GM18511 (cell line): ENCODE data around the gene C2orf15.
"Not testable (repeated sequence)": the region's sequence is repeated elsewhere in the genome, so short reads cannot be mapped to it uniquely, and the experiment has no call there.

ENCODE experiments used
- ATAC-seq: cut with Tn5 transposase; IDR thresholded peaks from one replicate; pipeline ENCODE4 v1.9.1; 2021; ENCODE audit warnings: mild to moderate bottlenecking, moderate library complexity; ENCODE audit not compliant: unreplicated experiment

C2orf15 gene

DNA sequence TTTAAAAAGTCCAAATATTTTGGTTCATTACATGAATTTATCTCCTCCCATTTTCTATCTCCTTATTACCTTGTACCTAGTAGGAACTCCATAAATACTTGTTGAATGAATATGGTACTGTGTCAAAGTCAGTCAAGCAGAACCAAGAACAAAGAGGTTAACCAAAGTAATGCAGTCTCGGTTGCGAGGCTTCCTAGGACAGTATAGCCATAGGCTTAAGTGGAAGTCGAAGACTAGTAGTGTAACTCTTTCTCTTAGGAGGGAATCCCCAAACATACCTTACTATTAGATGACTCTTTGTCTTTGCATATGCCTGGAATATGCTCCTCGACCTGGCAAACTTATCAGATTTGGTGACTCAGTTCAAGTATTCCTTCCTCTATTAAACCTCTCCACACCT, 18.1 kb downstream of the C2orf15 start:
- no peak for ATAC-seq

DNA sequence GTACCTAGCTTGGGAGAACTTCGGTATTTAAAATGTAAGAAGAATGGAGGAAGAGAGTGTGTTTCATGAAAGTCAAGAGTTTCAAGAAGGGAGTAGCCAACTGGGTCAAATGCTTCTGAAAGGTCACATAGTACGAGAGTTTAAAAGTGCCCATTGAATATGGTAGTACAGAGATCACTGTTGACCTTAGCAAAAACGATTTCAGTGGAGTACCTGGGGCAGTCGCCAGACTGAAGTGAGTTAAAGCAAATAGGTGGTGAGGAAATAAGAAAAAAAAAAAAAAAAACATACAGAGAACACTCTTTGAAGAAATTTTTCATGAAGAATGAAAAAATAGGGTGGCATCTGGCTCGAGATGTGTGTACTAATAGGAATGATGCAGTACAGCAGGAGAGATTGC, 24.7 kb downstream of the C2orf15 start:
- ATAC-seq = no peak

DNA sequence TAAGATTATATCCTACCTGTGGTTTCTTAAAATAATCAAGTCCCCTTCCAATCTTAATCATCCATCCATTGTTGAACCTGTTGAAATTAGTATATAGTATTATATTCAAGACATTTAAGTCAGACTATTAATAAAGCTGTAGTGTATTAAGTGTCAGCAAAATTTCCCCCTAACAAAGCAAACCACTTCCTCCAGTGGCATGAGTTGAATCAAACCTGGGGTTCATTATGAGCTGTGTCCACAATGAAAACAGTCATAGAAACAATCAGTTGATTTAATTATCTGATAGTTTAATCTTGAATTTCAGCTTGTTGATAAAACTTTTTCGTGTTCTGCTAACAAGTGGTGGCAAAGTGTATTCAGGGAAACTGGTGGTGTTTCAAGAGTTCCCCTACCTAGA, 28.0 kb downstream of the C2orf15 start:
- ATAC-seq = no peak

DNA sequence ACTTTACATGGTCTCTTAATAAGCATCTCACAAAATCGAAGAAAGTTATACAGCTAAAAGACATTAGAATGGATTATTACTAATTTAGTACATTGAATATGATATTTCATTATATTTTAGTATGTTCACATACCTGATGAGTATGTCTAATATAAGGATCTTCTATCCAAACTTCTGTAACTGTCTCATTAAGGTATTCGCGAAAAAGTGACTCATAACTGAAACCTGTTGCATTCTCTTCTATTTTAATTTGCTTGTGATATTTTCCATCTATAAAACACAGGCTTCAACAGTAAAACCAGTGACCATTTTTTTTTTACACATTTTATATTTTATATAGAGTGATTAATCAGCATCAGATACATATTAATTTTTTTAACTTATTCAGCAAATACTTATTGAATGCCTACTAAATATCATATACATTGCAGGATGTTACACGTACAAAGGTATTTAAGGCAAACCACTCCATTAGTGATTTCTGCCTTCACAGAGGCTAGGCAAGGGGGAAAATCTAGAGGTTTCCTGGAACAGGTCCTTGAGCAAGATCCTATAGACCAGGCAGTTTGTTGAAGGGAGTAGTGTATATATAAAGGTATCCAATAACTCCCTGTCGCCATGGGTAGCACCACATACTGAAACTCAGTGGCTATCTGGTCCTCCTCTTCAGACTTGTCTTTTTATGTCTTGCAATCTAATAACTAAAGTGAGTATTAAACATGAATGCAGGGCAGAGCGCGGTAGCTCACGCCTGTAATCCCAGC, 30.1 kb downstream of the C2orf15 start:
- ATAC-seq = no peak

DNA sequence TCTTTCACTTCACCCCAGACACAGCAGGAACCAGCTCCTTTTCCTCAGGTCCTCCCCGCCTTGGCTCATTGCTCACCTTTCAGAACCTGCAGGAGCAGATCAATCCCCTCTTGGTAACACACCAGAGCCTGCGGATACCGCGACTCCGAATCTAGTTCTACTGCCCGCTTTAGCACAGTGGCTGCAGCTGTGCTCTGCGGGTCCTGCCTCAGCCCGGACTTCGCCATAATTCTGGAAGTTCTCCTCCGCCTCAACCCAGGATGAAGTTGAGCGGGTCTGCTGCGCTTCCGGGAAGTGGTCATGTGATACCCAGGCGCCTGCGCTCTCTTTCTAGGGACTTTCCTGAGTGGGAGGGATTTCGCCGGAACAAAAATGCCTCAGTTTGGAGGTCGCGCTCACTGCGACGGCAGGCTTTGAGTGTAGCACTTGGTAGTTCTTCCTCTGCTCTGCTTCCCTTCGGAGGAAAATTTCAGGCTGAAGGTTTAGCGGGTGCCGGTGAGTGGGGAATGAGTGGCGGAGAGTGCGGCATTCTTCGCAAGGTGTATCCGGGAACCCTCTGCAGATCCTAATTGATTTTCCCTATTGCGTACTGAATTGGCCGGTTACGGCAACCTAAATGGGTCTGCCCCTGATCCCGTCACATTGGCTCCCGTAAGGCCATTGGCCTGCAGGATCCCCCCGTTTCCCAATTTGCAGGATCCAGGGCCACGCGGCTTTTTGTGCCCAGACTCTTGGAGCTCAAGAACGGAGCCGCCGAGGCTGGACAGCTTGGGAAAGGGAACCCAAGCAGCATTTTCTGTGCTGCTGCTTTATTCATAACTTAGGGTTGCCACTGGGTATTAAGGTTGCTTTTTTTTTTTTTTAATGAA, 39.5 kb downstream of the C2orf15 start, which contains the start of the genes MITD1 and MRPL30:
Gene MITD1 (minus strand): TSS at position 304 of the 869 bp plus-strand sequence. CDS start 77 bp downstream, at position 227.
Gene MRPL30 (plus strand): TSS at position 430 of the 869 bp plus-strand sequence. CDS start 5,020 bp downstream, outside the sequence.
- ATAC-seq = peak; percentile 96

DNA sequence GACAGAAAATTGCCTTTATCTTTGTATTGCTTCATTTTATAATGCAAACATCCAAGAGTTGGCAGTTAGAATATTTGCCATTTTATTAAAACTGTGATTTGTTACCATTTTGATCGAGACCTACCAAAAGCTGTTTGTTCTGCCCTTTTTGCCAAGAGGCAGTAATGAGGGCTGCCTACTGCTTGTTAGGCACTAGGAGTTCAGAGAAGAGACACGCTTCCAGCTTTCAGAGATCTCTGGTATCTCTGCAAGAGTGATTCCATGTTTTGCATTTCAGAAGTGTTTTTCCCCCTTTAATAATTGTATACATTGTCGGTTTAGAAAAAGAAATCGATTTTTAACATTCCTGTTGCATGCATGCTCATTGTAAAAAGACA, 40.1 kb downstream of the C2orf15 start:
- ATAC-seq = no peak

DNA sequence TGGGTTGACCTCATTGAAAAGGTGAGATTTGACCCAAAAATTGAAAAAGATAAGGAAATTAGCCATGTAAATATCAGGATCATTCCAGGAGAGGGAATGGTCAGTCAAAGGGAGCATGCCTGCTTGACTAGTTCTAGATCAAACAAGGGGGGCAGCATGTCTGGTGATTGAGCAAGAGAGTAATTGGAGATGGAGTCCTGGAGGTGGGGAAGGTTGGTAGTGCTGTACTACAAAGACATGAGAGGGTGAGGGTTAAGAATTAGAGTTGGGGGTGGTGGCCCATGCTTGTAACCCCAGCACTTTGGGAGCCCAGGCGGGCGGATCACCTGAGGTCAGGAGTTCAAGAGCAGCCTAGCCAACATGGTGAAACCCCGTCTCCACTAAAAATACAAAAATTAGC, 41.5 kb downstream of the C2orf15 start:
- no peak for ATAC-seq

DNA sequence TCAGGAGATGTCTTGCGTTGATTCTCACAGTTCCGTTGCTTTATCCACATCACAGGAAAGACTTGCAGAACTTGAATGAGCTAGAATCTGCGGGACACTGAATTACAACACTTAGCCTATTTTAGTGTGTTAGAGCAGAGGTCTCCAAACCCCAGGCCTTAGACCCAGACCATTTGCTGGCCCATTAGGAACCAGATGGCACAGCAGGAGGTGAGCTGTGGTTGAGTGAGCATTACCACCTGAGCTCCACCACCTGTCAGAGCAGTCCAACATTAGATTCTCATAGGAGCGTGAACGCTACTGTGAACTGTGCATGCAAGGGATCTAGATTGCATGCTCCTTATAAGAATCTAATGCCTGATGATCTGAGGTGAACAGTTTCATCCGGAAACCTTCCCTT, 43.3 kb downstream of the C2orf15 start:
- ATAC-seq = no peak

DNA sequence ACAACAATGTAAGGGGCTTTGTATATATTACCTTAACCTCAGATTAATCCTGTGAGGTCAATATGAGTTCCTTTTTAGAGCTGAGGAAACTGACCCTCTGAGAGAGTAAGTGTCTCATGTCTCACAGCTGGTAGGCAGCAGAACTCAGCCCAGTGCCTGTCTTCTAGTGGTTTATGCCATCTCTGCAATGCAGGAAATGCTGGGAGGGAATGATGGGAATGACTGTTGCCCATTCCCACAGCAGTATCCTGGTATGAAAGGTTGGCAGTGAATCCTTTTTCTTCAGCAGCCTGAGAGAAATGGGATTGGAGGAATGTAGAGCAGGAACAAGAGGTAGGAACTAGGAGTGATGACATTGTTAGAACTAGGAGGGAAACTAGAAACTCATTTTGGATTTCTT, 45.5 kb downstream of the C2orf15 start:
- no peak for ATAC-seq

DNA sequence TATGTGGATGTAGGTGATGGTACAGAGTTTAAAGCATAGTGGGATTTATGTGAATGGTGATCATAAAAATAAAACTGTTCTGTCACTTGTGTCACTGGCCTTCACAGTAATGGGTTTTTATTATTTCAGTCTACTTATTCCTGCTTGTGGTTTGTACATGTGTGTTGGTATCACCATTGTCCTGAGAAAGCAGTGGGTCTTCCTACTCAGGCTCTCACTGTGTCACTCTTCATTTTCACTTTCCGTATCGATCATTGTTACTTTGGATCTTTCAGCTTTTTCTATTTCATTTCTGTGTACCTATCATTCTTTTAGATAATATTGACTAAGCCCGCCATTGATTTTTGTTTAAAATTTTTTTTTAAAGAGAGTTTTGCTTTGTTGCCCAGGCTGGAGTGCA, 46.9 kb downstream of the C2orf15 start:
- no peak for ATAC-seq

DNA sequence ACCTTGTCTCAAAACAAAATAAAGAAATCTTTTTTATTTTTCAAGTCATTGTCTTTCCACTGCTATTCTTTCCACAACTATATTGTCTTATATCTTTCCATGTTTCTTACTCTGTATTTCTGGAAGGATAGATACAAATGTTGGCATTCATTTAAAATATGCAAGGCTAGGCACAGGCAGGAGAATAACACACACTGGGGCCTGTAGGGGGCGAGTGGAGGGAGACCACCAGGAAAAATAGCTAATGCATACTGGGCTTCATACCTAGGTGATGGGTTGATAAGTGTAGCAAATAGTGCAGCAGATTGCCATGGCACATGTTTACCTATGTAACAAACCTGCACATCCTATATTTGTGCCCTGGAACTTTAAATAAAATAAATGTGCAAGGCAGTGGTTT, 49.0 kb downstream of the C2orf15 start:
- ATAC-seq = no peak

DNA sequence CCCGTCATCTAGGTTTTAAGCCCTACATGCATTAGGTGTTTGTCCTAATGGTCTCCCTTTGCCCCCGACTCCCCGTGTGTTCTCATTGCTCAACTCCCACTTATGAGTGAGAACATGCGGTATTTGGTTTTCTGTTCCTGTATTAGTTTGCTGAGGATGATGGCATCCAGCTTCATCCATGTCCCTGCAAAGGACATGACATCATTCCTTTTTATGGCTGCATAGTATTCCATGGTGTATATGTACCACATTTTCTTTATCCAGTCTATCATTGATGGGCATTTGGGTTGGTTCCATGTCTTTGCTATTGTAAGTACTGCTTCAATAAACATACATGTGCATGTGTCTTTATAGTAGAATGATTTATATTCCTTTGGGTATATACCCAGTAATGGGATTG, 50.9 kb downstream of the C2orf15 start:
- ATAC-seq = not testable (repeated sequence)

DNA sequence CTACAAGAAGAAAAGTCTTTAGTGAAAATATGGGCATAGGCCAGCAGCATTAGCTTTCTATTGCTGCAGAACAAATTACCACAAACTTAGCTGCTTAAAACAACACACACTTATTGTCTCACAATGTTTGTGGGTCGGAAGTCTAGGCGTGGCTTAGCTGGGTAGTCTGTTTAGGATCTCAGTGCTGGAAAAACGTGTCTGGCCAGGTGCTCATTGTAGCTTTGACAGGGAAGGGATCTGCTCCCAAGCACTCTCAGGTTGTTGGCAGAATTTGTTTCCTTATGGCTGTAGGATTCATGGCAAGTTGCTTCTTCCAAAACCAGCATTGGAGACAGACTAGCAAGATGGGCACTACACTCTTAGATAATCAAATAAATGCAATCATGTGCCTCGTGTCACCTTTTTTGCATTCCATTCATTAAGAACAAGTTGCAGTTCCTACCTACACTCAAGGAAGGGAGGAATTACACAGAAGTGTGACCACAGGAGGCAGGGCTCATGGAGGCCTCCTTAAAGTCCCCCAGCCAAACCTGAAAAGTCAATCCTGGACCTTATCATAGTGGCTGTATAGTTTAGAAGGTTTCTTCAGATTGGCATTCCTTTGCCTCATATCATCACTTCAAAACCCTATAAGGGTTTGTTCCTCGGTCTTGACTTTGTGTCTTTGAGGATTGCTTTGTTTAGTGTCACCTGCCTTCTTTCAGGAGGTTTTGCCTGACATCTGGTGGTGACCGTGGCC, 56.8 kb downstream of the C2orf15 start:
- no peak for ATAC-seq

DNA sequence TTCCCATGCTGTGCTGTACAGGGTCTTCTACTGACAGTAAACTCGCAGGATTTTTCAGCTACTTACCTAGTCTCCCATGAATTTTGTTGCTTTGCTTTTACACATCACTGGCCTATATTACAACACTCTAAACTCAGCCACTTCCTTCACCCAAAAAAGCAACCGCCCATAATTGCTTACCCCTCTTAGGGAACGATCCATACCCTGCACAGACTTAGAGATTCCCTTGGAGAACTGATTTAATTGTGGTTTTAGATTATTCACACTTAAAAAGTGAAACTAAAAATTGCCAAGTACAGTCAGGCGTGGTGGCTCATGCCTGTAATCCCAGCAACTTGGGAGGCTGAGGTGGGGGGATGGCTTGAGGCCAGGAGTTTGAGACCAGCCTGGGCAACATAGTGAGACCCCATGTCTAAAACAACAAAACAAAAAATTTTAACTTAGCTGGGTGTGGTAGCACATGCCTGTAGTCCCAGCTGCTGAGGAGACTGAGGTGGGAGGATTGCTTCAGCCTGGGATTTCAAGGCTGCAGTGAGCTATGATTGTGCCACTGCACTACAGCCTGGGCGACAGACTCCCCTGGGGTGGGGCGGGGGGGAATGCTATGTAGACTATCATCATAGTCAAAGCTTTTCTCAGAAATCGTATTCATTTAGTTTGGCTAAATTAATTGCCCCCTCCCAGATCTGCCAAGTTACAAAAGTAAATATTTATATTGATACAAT, 58.7 kb downstream of the C2orf15 start:
- ATAC-seq = no peak
